OCI-LY3 (cell line): ENCODE measurements around the gene INTS3.

Experiments
- CTCF ChIP-seq: fragments of 200-600, 300-600 bp; sonication (generic); IDR thresholded peaks from 2 replicates; pipeline ENCODE4 v1.5.1; 2014; ENCODE audit warnings: antibody characterized with exemption, low read length, low read depth
- EZH2phosphoT487 ChIP-seq: fragments of 200-600 bp; shearing (Covaris generic); IDR thresholded peaks from 2 replicates; pipeline ENCODE4 v1.6.1; 2018; ENCODE audit warnings: antibody characterized with exemption, mixed run types, low read depth

GRCh38 chr1:153693466-153693865 is 34.4 kb upstream of the INTS3 start:
- TF ChIP-seq CTCF: no peak
- TF ChIP-seq EZH2phosphoT487: no peak
